Activated T-helper 1 cell treated with Interleukin-2 at 50 U/mL for 16 hours (primary cell): ENCODE results near the gene SNRNP25.

Experiments
- DNase-seq: peaks from one replicate; pipeline ENCODE4 v3.0.0-alpha.2; 2020; ENCODE audit warnings: low read depth

SNRNP25 gene

GRCh38 chr16:104928-105327 is 51.3 kb downstream of the SNRNP25 start:
- no peak for DNase-seq

- no peak for DNase-seq
Observed at GRCh38 chr16:105521-105920, 51.9 kb downstream of the SNRNP25 start.

DNA sequence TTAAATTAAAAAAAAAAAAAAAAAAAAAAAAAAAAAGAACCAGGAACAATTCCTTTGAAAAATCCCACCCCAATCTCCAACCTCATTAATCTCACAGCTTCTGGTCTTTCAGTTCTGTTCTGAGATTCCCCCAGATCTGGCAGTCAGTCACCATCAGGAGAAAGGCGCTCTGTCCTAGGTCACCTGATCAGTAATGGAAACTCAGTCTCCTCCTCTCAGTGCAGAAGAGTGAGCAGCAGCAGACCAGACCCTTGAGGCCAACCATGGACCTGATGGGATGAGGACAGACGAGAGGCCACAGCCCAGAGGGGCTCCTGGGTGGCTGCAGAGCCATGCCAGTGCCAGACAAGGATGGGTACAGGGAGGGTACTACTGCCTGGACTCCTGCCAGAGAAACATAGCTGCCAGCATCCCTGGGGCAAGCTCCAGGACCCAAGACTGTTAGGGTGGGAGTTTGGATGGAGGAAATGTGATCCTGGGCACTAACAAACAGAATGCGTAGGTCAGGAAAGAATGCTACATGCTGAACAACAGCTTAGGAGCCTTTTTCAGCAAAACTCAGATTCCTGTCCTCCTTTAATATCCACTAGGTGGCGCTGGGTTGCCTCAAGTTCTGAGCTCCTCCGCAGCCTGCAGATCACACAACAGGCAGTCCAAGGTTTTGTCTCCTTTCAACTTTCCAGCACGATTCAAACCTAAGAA is 53.1 kb downstream of the SNRNP25 start:
- DNase-seq = peak; percentile 26
